ENCODE results near the gene RRP36.

Gene RRP36

DNA sequence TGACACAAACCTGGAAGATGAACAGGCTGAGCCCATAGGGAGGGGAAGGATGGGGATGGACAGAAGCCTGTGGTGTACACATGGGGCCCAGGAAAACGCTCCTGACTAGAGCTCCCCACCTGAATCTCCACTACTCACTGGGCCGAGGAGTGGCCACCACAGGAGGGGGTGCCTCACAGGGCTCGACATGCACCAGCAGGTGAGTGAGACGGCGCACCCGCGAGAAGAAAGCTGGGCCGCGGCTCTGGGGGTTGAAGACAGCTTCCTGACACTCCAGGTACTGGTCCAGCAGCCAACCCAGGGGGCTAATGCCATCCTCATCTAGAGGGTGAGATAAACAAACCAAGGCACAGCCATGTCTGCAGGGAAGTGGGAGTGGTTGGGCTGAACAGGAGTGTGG, 21.9 kb downstream of the RRP36 start:
- Histone ChIP-seq H3K4me3 (ENCODE audit: insufficient read depth, low read length, poor library complexity, severe bottlenecking) (no peak overlapping the region), H3K4me2 (ENCODE audit: low read depth, low read length, poor library complexity, severe bottlenecking) (no peak overlapping the region), H3F3A (ENCODE audit: insufficient read depth) (peaks cover 6% of the 10 kb centered on the region; the same call in 1 of the 2 replicates), H3K27me3 (ENCODE audit: low read length) (no peaks in the 10 kb centered on the region), H4K20me1 (ENCODE audit: low read depth, low read length) (no peaks in the 10 kb centered on the region), H3K79me2 (ENCODE audit: insufficient read depth, low read length) (no peaks in the 10 kb centered on the region), H3K36me3 (ENCODE audit: low read length) (no peaks in the 10 kb centered on the region), H3K9me2 (replicated peaks; ENCODE audit: insufficient read depth, low read length) (no peaks in the 10 kb centered on the region), H3K9ac (ENCODE audit: low read length) (no peak overlapping the region), H3K9me3 (ENCODE audit: insufficient read depth, low read length) (no peaks in the 10 kb centered on the region), H2AFZ (ENCODE audit: low read depth, low read length, severe bottlenecking) (no peak overlapping the region), H3K27ac (ENCODE audit: low read depth, low read length) (no peak overlapping the region)
- TF ChIP-seq EZH2phosphoT487 (conservative IDR thresholded peaks at IDR 0.05; ENCODE audit: low read length): no peak
- TF ChIP-seq CTCF (IDR thresholded peaks at IDR 0.05; ENCODE audit: insufficient read depth, low read length, poor library complexity, severe bottlenecking): no peak

- Histone ChIP-seq H3K9me3 (ENCODE audit: insufficient read depth, low read length) (no peaks in the 10 kb centered on the region), H3K27me3 (ENCODE audit: low read length) (no peaks in the 10 kb centered on the region), H3K27ac (ENCODE audit: low read depth, low read length) (no peak overlapping the region), H2AFZ (ENCODE audit: low read depth, low read length, severe bottlenecking) (no peak overlapping the region), H3K36me3 (ENCODE audit: low read length) (no peaks in the 10 kb centered on the region), H3K9ac (ENCODE audit: low read length) (no peak overlapping the region), H3K4me3 (ENCODE audit: insufficient read depth, low read length, poor library complexity, severe bottlenecking) (no peak overlapping the region), H3K9me2 (replicated peaks; ENCODE audit: insufficient read depth, low read length) (no peaks in the 10 kb centered on the region), H3F3A (ENCODE audit: insufficient read depth) (peaks cover 6% of the 10 kb centered on the region; the same call in 1 of the 2 replicates), H4K20me1 (ENCODE audit: low read depth, low read length) (no peaks in the 10 kb centered on the region), H3K4me2 (ENCODE audit: low read depth, low read length, poor library complexity, severe bottlenecking) (no peak overlapping the region), H3K79me2 (ENCODE audit: insufficient read depth, low read length) (no peaks in the 10 kb centered on the region)
- no peak for TF ChIP-seq EZH2phosphoT487 (conservative IDR thresholded peaks at IDR 0.05; ENCODE audit: low read length)
- no peak for TF ChIP-seq CTCF (IDR thresholded peaks at IDR 0.05; ENCODE audit: insufficient read depth, low read length, poor library complexity, severe bottlenecking)
Observed at GRCh38 chr6:43045371-43045930, 24.0 kb downstream of the RRP36 start.

DNA sequence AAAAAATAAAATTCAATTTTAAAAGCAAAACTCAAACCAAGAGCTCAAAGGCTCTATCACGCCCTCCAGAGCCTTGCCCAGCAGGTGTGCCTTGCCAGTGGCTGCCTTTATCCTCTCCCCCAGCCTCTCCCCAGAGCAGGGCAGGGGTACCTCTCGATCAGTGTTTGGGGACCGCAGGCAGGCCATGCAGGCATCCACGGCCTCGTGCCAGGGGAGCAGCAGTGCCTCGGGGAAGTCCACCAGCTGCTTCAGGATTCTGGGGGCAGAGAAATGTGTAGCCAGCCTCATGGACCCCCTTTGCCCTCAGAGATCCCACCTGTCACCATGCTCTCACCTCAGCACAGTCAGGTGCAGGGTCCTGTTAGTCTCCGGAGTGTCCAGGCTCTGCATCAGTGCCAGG, 26.6 kb downstream of the RRP36 start:
- Histone ChIP-seq H3K27me3 (ENCODE audit: low read length) (no peaks in the 10 kb centered on the region), H3F3A (ENCODE audit: insufficient read depth) (peaks cover 6% of the 10 kb centered on the region; the same call in 1 of the 2 replicates), H3K9me3 (ENCODE audit: insufficient read depth, low read length) (no peaks in the 10 kb centered on the region), H2AFZ (ENCODE audit: low read depth, low read length, severe bottlenecking) (no peak overlapping the region), H3K79me2 (ENCODE audit: insufficient read depth, low read length) (no peaks in the 10 kb centered on the region; the same call in 1 of the 2 replicates), H3K36me3 (ENCODE audit: low read length) (no peaks in the 10 kb centered on the region), H3K4me2 (ENCODE audit: low read depth, low read length, poor library complexity, severe bottlenecking) (no peak overlapping the region), H4K20me1 (ENCODE audit: low read depth, low read length) (no peaks in the 10 kb centered on the region), H3K9me2 (replicated peaks; ENCODE audit: insufficient read depth, low read length) (no peaks in the 10 kb centered on the region), H3K4me3 (ENCODE audit: insufficient read depth, low read length, poor library complexity, severe bottlenecking) (no peak overlapping the region), H3K9ac (ENCODE audit: low read length) (no peak overlapping the region), H3K27ac (ENCODE audit: low read depth, low read length) (no peak overlapping the region)
- TF ChIP-seq EZH2phosphoT487 (conservative IDR thresholded peaks at IDR 0.05; ENCODE audit: low read length) (no peak), CTCF (IDR thresholded peaks at IDR 0.05; ENCODE audit: insufficient read depth, low read length, poor library complexity, severe bottlenecking) (no peak)
